H9 (cell line): ENCODE measurements around the gene FRMPD1. TPM values are rescaled to one million over a fixed set of nuclear protein-coding genes. Genes with fewer than 3 reads are reported as not detected.

ENCODE experiments used
- DNase-seq: peaks from one replicate; pipeline ENCODE4 v3.0.0-alpha.2; 2017
- H2AFZ ChIP-seq: one replicate; pipeline ENCODE4 v1.6.1; 2013; ENCODE audit warnings: mild to moderate bottlenecking, low read length, control low read depth, moderate library complexity
- H2AK5ac ChIP-seq: 2 replicates; pipeline ENCODE4 v1.6.1; 2013; ENCODE audit warnings: low read length, control low read depth, mixed read lengths; ENCODE audit not compliant: insufficient read length
- H2BK120ac ChIP-seq: one replicate; pipeline ENCODE4 v1.6.1; 2013; ENCODE audit warnings: low read depth, mild to moderate bottlenecking, low read length, control low read depth, inconsistent platforms; ENCODE audit not compliant: poor library complexity, severe bottlenecking
- H2BK12ac ChIP-seq: 2 replicates; pipeline ENCODE4 v1.6.1; 2013; ENCODE audit warnings: low read length, control low read depth, mixed read lengths, low read depth; ENCODE audit not compliant: insufficient read length
- H2BK15ac ChIP-seq: 2 replicates; pipeline ENCODE4 v1.6.1; 2013; ENCODE audit warnings: low read depth, low read length, control low read depth
- H2BK20ac ChIP-seq: one replicate; pipeline ENCODE4 v1.6.1; 2013; ENCODE audit warnings: low read depth, mild to moderate bottlenecking, low read length, control low read depth, inconsistent platforms; ENCODE audit not compliant: poor library complexity, severe bottlenecking
- H2BK5ac ChIP-seq: 2 replicates; pipeline ENCODE4 v1.6.1; 2013; ENCODE audit warnings: low read length, control low read depth, mixed read lengths; ENCODE audit not compliant: insufficient read length
- H3K14ac ChIP-seq: 2 replicates; pipeline ENCODE4 v1.6.1; 2013; ENCODE audit warnings: low read length, control low read depth; ENCODE audit not compliant: insufficient read depth
- H3K18ac ChIP-seq: 2 replicates; pipeline ENCODE4 v1.6.1; 2013; ENCODE audit warnings: low read depth, mild to moderate bottlenecking, mixed read lengths, low read length, control low read depth; ENCODE audit not compliant: insufficient read length
- H3K23ac ChIP-seq: 2 replicates; pipeline ENCODE4 v1.6.1; 2013; ENCODE audit warnings: low read length, control low read depth, mixed read lengths, low read depth; ENCODE audit not compliant: insufficient read length
- H3K23me2 ChIP-seq: 2 replicates; pipeline ENCODE4 v1.6.1; 2013; ENCODE audit warnings: low read depth, mild to moderate bottlenecking, mixed read lengths, low read length, control low read depth; ENCODE audit not compliant: insufficient read length, poor library complexity, severe bottlenecking
- H3K27ac ChIP-seq: 2 replicates; pipeline ENCODE4 v1.5.1; 2013; ENCODE audit warnings: low read length, control low read depth, mixed read lengths, low read depth; ENCODE audit not compliant: insufficient read length
- H3K27me3 ChIP-seq: 2 replicates; pipeline ENCODE4 v1.6.1; 2013; ENCODE audit warnings: low read length, control low read depth, inconsistent platforms; ENCODE audit not compliant: insufficient read depth
- H3K4ac ChIP-seq: 2 replicates; pipeline ENCODE4 v1.6.1; 2013; ENCODE audit warnings: low read depth, mild to moderate bottlenecking, control low read depth, inconsistent platforms, low read length, moderate library complexity
- H3K4me1 ChIP-seq: 2 replicates; pipeline ENCODE4 v1.6.1; 2013; ENCODE audit warnings: low read length, control low read depth, inconsistent platforms; ENCODE audit not compliant: insufficient read depth
- H3K4me2 ChIP-seq: 2 replicates; pipeline ENCODE4 v1.6.1; 2013; ENCODE audit warnings: low read length, control low read depth, mixed read lengths; ENCODE audit not compliant: insufficient read length, insufficient read depth
- H3K56ac ChIP-seq: 2 replicates; pipeline ENCODE4 v1.6.1; 2013; ENCODE audit warnings: low read depth, mild to moderate bottlenecking, mixed read lengths, low read length, control low read depth; ENCODE audit not compliant: insufficient read length
- H3K79me1 ChIP-seq: 2 replicates; pipeline ENCODE4 v1.6.1; 2013; ENCODE audit warnings: low read depth, mild to moderate bottlenecking, moderate library complexity, low read length, control low read depth, inconsistent platforms; ENCODE audit not compliant: insufficient read depth, poor library complexity, severe bottlenecking
- H3K79me2 ChIP-seq: 2 replicates; pipeline ENCODE4 v1.6.1; 2013; ENCODE audit warnings: low read length, control low read depth, inconsistent platforms; ENCODE audit not compliant: insufficient read depth
- H3K9ac ChIP-seq: 2 replicates; pipeline ENCODE4 v1.6.1; 2013; ENCODE audit warnings: low read length, control low read depth, mixed read lengths; ENCODE audit not compliant: insufficient read length; ENCODE audit errors: extremely low read depth
- H3K9me3 ChIP-seq: one replicate; pipeline ENCODE4 v1.6.1; 2013; ENCODE audit warnings: low read depth, low read length, inconsistent platforms; ENCODE audit not compliant: control insufficient read depth
- H3T11ph ChIP-seq: one replicate; pipeline ENCODE4 v1.6.1; 2013; ENCODE audit warnings: mild to moderate bottlenecking, low read length, control low read depth, inconsistent platforms
- H4K20me1 ChIP-seq: one replicate; pipeline ENCODE4 v1.6.1; 2013; ENCODE audit not compliant: control insufficient read depth, insufficient read length, insufficient read depth
- H4K5ac ChIP-seq: 2 replicates; pipeline ENCODE4 v1.6.1; 2013; ENCODE audit warnings: low read depth, mild to moderate bottlenecking, mixed read lengths, low read length, control low read depth; ENCODE audit not compliant: insufficient read length
- H4K8ac ChIP-seq: replicated peaks from 2 replicates; pipeline ENCODE4 v1.6.1; 2013; ENCODE audit warnings: low read length, control low read depth, mixed read lengths, low read depth; ENCODE audit not compliant: insufficient read length
- H4K91ac ChIP-seq: 2 replicates; pipeline ENCODE4 v1.6.1; 2013; ENCODE audit warnings: low read depth, mild to moderate bottlenecking, moderate library complexity, mixed read lengths, low read length, control low read depth; ENCODE audit not compliant: insufficient read length
- H3K27ac Mint-ChIP-seq, 3 experiments: 2 replicates in 2 of 3; 3 replicates in 1 of 3; pipeline ENCODE4 v1.8.0; 2020 to 2021; ENCODE audit warnings: mixed read lengths in 3 of 3, mild to moderate bottlenecking in 1 of 3, moderate library complexity in 1 of 3
- H3K27me3 Mint-ChIP-seq: 2 replicates; pipeline ENCODE4 v1.8.0; 2021; ENCODE audit warnings: low read depth, mild to moderate bottlenecking, moderate library complexity, mixed read lengths
- H3K36me3 Mint-ChIP-seq, 3 experiments: 2 replicates in 2 of 3; 3 replicates in 1 of 3; pipeline ENCODE4 v1.8.0; 2020 to 2021; ENCODE audit warnings: low read depth in 3 of 3, mixed read lengths in 3 of 3; ENCODE audit not compliant: insufficient read depth in 1 of 3
- H3K4me1 Mint-ChIP-seq, 2 experiments: 2 replicates each; pipeline ENCODE4 v1.8.0; 2020; ENCODE audit warnings: mixed read lengths in 2 of 2
- H3K4me3 Mint-ChIP-seq, 2 experiments: 2 replicates in 1 of 2; 3 replicates in 1 of 2; pipeline ENCODE4 v1.8.0; 2020 to 2021; ENCODE audit warnings: mild to moderate bottlenecking in 2 of 2, mixed read lengths in 2 of 2, moderate library complexity in 1 of 2
- H3K9me3 Mint-ChIP-seq, 2 experiments: 2 replicates in 1 of 2; 3 replicates in 1 of 2; pipeline ENCODE4 v1.8.0; 2020; ENCODE audit warnings: mild to moderate bottlenecking in 2 of 2, mixed read lengths in 2 of 2, moderate library complexity in 1 of 2
- total RNA-seq: library from RNA; stranded (reverse); gene quantifications from 2 replicates; pipeline ENCODE4 v1.2.1, GENCODE V29; 2021
- TF ChIP-seq, protein P1 (sequence below): fragments of 200-600 bp; sonication (generic); conservative IDR thresholded peaks from 3 replicates; pipeline ENCODE4 v1.8.0; 2021; ENCODE audit warnings: antibody characterized with exemption, mild to moderate bottlenecking

Gene FRMPD1
- total RNA-seq, 1 experiment from 2014 or later: 0.04 TPM

DNA sequence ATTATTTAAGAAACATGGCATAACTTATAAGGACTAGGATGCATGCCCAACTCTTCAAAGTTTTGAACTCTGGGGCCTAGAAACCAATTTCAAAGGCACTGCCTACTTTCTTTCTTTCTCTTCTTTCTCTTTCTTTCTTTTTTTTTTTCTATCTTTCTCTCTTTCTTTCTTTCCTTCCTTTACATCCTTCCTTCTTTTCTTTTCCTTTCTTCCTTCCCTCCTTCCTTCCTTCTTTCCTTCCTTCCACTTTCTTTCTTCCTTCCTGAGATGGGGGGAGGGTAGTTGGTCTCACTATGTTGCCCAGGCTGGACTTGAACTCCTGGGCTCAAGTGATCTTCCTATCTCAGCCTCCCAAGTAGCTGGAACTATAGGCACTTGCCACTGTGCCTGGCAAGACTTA is 42.5 kb upstream of the FRMPD1 start:
- H3K4me2 ChIP-seq: no peak overlapping the region
- H3K4me1 ChIP-seq: no peaks in the 10 kb centered on the region
- H4K5ac ChIP-seq: no peak overlapping the region
- no peak overlapping the region for H2BK120ac ChIP-seq
- H3K4me3 Mint-ChIP-seq: no peak overlapping the region
- no peaks in the 10 kb centered on the region for H3K36me3 Mint-ChIP-seq
- H3K9me3 Mint-ChIP-seq: no peaks in the 10 kb centered on the region
- H3K23ac ChIP-seq: no peak overlapping the region
- no peak overlapping the region for H2BK15ac ChIP-seq
- no peaks in the 10 kb centered on the region for H3K23me2 ChIP-seq
- no peak overlapping the region for H3K18ac ChIP-seq
- no peak overlapping the region for H2BK5ac ChIP-seq
- H2AFZ ChIP-seq: no peak overlapping the region
- H2AK5ac ChIP-seq: no peak overlapping the region
- H3K27me3 ChIP-seq: 0 out of 2 replicates have a peak, but pooled peaks cover 3% of the 10 kb centered on the region
- H3K79me2 ChIP-seq: no peaks in the 10 kb centered on the region
- H3K4ac ChIP-seq: no peak overlapping the region
- peaks cover 26% of the 10 kb centered on the region for H3K27me3 Mint-ChIP-seq
- H4K8ac ChIP-seq: no peak overlapping the region
- TF ChIP-seq, protein P1, sequence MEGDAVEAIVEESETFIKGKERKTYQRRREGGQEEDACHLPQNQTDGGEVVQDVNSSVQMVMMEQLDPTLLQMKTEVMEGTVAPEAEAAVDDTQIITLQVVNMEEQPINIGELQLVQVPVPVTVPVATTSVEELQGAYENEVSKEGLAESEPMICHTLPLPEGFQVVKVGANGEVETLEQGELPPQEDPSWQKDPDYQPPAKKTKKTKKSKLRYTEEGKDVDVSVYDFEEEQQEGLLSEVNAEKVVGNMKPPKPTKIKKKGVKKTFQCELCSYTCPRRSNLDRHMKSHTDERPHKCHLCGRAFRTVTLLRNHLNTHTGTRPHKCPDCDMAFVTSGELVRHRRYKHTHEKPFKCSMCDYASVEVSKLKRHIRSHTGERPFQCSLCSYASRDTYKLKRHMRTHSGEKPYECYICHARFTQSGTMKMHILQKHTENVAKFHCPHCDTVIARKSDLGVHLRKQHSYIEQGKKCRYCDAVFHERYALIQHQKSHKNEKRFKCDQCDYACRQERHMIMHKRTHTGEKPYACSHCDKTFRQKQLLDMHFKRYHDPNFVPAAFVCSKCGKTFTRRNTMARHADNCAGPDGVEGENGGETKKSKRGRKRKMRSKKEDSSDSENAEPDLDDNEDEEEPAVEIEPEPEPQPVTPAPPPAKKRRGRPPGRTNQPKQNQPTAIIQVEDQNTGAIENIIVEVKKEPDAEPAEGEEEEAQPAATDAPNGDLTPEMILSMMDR: no peak
- H3K9me3 ChIP-seq: no peaks in the 10 kb centered on the region
- H2BK20ac ChIP-seq: no peak overlapping the region
- H3K9ac ChIP-seq: no peak overlapping the region
- H3K14ac ChIP-seq: no peak overlapping the region
- DNase-seq: no peak
- H4K91ac ChIP-seq: no peak overlapping the region
- H3K56ac ChIP-seq: no peak overlapping the region
- no peaks in the 10 kb centered on the region for H4K20me1 ChIP-seq
- H3K27ac ChIP-seq: no peak overlapping the region
- no peaks in the 10 kb centered on the region for H3K79me1 ChIP-seq
- no peak overlapping the region for H3K27ac Mint-ChIP-seq
- no peaks in the 10 kb centered on the region for H3K4me1 Mint-ChIP-seq
- no peak overlapping the region for H3T11ph ChIP-seq
- no peak overlapping the region for H2BK12ac ChIP-seq
